Parathyroid adenoma (tissue), 2 donors: Measurements from ENCODE around the gene ZSCAN22.

Source experiments
- H2AFZ ChIP-seq: fragments of 300-600 bp; sonication (generic); one replicate; pipeline ENCODE4 v1.7.0; 2017; ENCODE audit warnings: antibody characterized with exemption, mild to moderate bottlenecking
- H3K27ac ChIP-seq: fragments of 300-600 bp; sonication (generic); one replicate; pipeline ENCODE4 v1.7.0; 2017
- H3K27me3 ChIP-seq: fragments of 300-600 bp; sonication (generic); one replicate; pipeline ENCODE4 v1.7.0; 2017; ENCODE audit warnings: low read length; ENCODE audit not compliant: control insufficient read depth, insufficient read depth
- H3K36me3 ChIP-seq: fragments of 300-600 bp; sonication (generic); one replicate; pipeline ENCODE4 v1.7.0; 2017; ENCODE audit warnings: low read length; ENCODE audit not compliant: control insufficient read depth, insufficient read depth
- H3K4me1 ChIP-seq: fragments of 300-600 bp; sonication (generic); one replicate; pipeline ENCODE4 v1.7.0; 2017; ENCODE audit warnings: control low read depth
- H3K4me2 ChIP-seq: fragments of 300-600 bp; sonication (generic); one replicate; pipeline ENCODE4 v1.7.0; 2017; ENCODE audit warnings: low read length
- H3K4me3 ChIP-seq: fragments of 300-600 bp; sonication (generic); one replicate; pipeline ENCODE4 v1.7.0; 2017; ENCODE audit warnings: low read depth, low read length
- H3K79me2 ChIP-seq: fragments of 300-600 bp; sonication (generic); one replicate; pipeline ENCODE4 v1.7.0; 2017; ENCODE audit warnings: control low read depth
- H3K9ac ChIP-seq: fragments of 300-600 bp; sonication (generic); one replicate; pipeline ENCODE4 v1.7.0; 2017; ENCODE audit warnings: mild to moderate bottlenecking
- H3K9me3 ChIP-seq: fragments of 300-600 bp; sonication (generic); one replicate; pipeline ENCODE4 v1.7.0; 2017; ENCODE audit warnings: low read length; ENCODE audit not compliant: control insufficient read depth
- CTCF ChIP-seq: fragments of 300-600 bp; sonication (generic); IDR thresholded peaks from one replicate; pipeline ENCODE4 v1.7.0; 2017; ENCODE audit warnings: antibody characterized with exemption, mild to moderate bottlenecking
- donor health status: primary hyperparathyroidism.

The ZSCAN22 gene

GRCh38 chr19:58352760-58353671, 26.2 kb downstream of the ZSCAN22 start, which contains the start of gene A1BG:
Gene A1BG, minus strand, starts transcription at chr19:58353492. Its CDS starts 55 bp downstream, at chr19:58353437.
- no peaks in the 10 kb centered on the region for H3K36me3 ChIP-seq
- TF ChIP-seq CTCF = no peak
- no peak within 1 kb of the TSS for H3K4me3 ChIP-seq
- no peak within 1 kb of the TSS for H3K9ac ChIP-seq
- H3K4me2 ChIP-seq = no peak within 1 kb of the TSS
- no peak within 1 kb of the TSS for H3K27ac ChIP-seq
- H3K27me3 ChIP-seq = no peaks in the 10 kb centered on the region
- H3K4me1 ChIP-seq = no peaks in the 10 kb centered on the region
- no peak within 1 kb of the TSS for H2AFZ ChIP-seq
- peaks cover 20% of the 10 kb centered on the region for H3K79me2 ChIP-seq
- no peaks in the 10 kb centered on the region for H3K9me3 ChIP-seq

DNA sequence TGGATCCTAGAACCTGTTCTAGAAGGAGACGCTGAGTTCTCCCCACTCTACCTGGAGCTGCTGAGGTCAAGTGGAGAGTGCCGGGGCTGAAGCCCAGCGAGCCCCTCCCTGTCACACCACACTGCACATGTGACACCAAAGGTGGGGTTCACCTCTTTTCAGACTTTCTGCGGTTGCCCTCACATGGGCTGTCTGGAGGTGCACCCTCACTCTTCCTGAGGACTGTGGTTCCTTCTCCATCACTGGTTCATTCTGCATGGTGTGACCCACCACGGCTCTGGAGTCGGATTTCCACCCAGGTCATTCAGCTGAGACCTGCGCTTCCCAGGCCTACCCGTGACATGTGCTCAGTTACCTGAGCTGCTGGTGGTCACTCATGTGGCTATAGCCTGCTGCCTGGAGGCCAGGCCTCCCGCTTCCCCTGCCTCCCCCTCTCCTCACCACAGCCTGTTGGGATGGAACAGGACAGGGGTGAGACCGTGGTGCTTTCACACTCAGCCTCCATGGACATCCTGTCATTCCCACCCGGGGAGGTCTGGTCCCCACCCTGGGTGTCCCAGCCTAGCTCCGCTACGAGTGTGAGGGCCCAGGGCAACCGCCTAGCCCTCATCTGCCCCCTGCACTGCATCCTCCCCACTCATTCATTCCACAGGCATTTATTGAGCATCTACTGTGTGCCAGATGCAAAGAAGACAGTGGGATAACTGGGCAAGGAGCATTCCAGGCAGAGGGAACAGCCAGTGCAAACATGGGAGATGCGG, 27.1 kb downstream of the ZSCAN22 start:
- Histone ChIP-seq H3K4me3 (no peak overlapping the region), H3K4me1 (no peaks in the 10 kb centered on the region), H3K4me2 (no peak overlapping the region), H3K79me2 (peaks cover 18% of the 10 kb centered on the region), H3K9ac (no peak overlapping the region), H3K9me3 (no peaks in the 10 kb centered on the region), H3K27me3 (no peaks in the 10 kb centered on the region), H3K36me3 (no peaks in the 10 kb centered on the region), H2AFZ (no peak overlapping the region), H3K27ac (no peak overlapping the region)
- no peak for TF ChIP-seq CTCF

- Histone ChIP-seq H3K27ac (no peak overlapping the region), H2AFZ (no peak overlapping the region), H3K4me1 (no peaks in the 10 kb centered on the region), H3K9ac (no peak overlapping the region), H3K27me3 (no peaks in the 10 kb centered on the region), H3K4me3 (no peak overlapping the region), H3K4me2 (no peak overlapping the region), H3K79me2 (peaks cover 13% of the 10 kb centered on the region), H3K36me3 (no peaks in the 10 kb centered on the region), H3K9me3 (no peaks in the 10 kb centered on the region)
- no peak for TF ChIP-seq CTCF
Measured at GRCh38 chr19:58354478-58355030, 27.8 kb downstream of the ZSCAN22 start.

DNA sequence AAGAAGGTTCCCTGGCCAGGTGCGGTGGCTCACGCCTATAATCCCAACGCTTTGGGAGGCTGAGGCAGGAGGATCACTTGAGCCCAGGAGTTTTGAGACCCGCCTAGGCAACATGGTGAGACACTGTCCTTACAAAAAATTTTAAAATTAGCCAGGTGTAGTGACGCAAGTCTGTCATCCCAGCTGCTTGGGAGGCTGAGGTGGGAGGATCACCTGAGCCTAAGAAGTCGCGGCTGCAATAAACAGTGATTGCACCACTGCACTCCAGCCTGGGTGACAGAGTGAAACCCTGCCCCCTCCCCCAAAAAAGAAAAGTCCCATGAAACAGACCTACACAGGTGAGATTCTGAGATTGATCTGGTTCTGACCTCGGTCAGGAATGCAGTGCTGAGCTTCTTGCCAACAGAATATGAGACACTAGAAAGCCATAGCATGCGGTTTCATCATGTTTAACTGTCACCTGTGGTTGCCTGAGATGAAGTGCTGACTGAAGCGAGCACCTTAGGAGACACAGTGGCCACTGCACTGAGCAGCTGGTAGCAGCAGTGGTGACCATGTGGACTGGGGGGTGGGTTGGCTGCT, 28.5 kb downstream of the ZSCAN22 start:
- Histone ChIP-seq H3K9me3 (no peaks in the 10 kb centered on the region), H2AFZ (no peak overlapping the region), H3K27me3 (no peaks in the 10 kb centered on the region), H3K9ac (no peak overlapping the region), H3K4me1 (no peaks in the 10 kb centered on the region), H3K4me3 (no peak overlapping the region), H3K27ac (no peak overlapping the region), H3K4me2 (no peak overlapping the region), H3K36me3 (no peaks in the 10 kb centered on the region), H3K79me2 (peaks cover 5% of the 10 kb centered on the region)
- no peak for TF ChIP-seq CTCF
